Mesenteric fat pad (tissue), 1 donor: Measurements from ENCODE around the gene NTRK1. TPM values are rescaled to one million over a fixed set of nuclear protein-coding genes. Genes with fewer than 3 reads are reported as not detected.

Source experiments
- DNase-seq: peaks from one replicate; pipeline ENCODE4 v3.0.0-alpha.2; 2020; ENCODE audit warnings: low spot score
- long read RNA-seq: library from polyadenylated mRNA; unstranded; transcript quantifications from one replicate; pipeline ENCODE4 v2.0.0, GENCODE V29; 2020
- total RNA-seq: library from RNA; stranded (reverse); fragmentation: NEBNext Ultra II Directional; extraction: Animal tissue kit (Norgen Biotek cat#: 25700); gene quantifications from one replicate; pipeline ENCODE4 v1.2.1, GENCODE V29; 2021
- donor health status: DM: yes; HTN: yes; CAD: no.

NTRK1 gene
- total RNA-seq, result 1.8 TPM
- long read RNA-seq, partial matches to known transcripts, result 0 of 3 reads
- long read RNA-seq, other reads (novel, unspliced or antisense), result 3 of 3 reads

GRCh38 chr1:156860628-156861423, at the start of gene NTRK1:
NTRK1 (plus strand) TSS chr1:156860865; CDS start chr1:156860935, 70 bp downstream.
- DNase-seq, result no peak

DNA sequence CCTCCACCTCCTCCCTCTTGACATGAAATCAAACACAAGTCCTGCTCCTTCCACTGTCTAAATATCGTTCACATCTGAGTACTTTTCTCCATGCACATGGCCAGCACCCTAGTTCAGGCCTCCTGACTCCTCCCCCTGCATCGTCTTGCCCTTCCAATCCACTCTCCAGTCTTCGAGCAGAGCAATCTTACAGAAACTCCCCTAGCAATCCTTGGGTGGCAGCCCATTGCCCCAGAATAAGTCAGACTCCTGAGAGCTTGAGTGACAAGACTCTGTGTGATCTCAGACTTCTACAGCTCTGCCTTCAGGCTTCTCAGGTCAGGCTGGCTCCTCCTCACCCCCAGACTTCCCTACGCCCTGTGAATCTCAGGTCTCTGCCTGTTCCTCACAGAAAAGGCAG, 49.5 kb upstream of the NTRK1 start:
- DNase-seq, result no peak

- no peak for DNase-seq
Measured at GRCh38 chr1:156812293-156812990, 48.2 kb upstream of the NTRK1 start.

- DNase-seq, result no peak
Measured at GRCh38 chr1:156813298-156813697, 47.4 kb upstream of the NTRK1 start.

- peak; percentile 89 for DNase-seq
Measured at GRCh38 chr1:156813750-156814570, 46.7 kb upstream of the NTRK1 start.

DNA sequence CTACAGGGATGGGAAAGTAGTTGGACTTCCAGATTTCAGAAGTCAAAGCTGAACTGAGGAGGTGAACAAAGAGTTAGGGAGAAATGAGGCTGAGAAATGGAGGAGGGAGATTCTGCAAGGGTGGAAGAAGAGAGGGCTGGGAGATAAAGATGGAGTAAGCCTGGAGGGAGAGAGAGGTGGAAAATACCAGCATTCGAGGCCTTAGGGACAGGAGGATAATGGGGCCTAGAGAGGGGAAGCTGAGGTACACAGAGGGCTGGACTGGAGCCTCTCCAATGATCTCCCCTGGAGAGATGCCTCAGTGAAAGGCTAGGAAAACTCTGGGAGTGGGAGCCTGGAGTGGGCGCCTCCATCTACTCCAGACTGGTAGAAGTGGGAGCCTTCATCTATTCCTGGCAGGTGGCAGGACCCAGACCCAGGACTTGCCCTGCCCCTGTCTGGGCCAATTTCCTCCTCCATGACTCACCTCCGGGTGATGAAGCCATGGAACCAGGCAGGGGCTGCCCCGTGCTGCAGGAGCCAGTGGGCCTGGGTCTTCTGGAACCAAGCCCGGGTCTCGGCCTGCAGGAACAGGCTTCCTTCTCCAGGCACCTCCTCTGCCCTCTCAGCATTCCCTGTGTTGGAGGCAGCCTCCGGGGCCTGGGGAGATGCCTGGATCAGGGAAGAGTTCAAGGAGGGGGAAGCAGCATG, 45.9 kb upstream of the NTRK1 start:
- peak; percentile 71 for DNase-seq

DNA sequence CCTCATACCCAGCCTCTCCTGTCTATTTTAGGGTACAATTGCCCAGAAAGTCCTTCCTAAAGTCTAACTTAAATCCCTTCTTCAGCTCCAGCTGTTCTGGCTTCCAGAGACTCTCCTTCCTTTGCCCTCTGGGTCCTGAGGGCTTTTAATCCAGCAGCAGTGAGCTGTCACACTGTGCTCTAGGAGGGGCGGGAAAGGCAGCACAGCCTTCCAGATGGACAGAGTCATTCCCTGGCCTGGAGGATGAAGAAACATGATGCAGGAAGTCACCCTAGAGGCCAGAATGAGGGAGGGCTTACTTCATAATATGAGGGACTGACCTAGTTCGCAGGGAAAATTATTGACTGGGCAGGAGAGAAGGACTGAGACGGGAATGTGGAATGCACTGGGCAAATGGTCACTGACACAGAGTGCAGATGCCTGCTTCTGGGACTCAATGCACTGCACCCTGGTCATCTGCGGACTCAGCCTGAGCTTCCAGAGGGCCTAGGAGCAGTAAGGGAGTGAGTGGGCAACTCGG, 45.3 kb upstream of the NTRK1 start:
- DNase-seq, result peak; percentile 75

DNA sequence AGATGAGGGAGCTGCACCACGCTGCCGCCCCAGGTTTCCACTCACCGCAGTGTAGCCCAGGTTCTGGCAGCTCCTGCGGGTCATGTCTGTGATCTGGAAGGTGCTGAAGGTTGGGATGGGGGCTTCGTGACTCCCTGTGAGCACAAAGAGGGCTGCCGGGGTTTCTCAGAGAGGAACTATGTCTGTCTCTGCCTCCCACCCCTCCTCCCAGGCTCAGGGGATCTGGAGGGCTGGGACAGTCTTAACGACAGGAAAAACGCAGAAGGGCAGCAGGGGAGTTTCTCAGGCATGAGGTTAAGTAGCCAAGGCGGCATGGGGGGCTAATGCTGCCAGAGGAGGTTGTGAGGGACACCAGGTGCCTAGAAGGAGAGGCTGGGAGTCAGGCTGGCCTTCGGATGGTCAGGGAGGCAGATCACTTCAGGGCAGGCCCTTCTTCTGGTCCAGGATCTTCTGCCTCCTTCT, 44.7 kb upstream of the NTRK1 start:
- DNase-seq, result peak; percentile 74

- DNase-seq, result peak; percentile 86
Measured at GRCh38 chr1:156816561-156817328, 43.9 kb upstream of the NTRK1 start, which contains the start of gene SH2D2A. SH2D2A (minus strand) TSS chr1:156816848; CDS start chr1:156816708, 140 bp downstream.

DNA sequence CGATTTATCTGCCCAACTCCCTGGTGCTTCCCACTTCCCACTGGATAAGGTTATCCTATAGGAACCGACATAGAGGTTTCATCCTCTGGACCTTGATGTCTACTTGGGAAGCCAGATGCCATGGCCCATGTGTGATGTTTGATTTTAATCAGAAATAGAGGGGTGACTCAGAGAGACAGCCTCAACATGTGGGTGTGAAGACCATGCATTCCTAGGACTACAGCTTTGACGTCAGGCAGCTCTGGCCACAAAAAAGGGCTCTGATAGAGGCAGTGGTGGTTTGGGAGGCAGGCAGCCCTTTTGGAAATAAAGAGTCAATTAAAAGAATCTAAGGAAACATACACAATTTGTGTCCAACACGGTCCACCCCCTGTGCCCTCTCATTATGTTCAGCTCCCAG, 38.9 kb upstream of the NTRK1 start:
- no peak for DNase-seq

GRCh38 chr1:156822680-156823079, 38.0 kb upstream of the NTRK1 start:
- DNase-seq, result no peak

DNA sequence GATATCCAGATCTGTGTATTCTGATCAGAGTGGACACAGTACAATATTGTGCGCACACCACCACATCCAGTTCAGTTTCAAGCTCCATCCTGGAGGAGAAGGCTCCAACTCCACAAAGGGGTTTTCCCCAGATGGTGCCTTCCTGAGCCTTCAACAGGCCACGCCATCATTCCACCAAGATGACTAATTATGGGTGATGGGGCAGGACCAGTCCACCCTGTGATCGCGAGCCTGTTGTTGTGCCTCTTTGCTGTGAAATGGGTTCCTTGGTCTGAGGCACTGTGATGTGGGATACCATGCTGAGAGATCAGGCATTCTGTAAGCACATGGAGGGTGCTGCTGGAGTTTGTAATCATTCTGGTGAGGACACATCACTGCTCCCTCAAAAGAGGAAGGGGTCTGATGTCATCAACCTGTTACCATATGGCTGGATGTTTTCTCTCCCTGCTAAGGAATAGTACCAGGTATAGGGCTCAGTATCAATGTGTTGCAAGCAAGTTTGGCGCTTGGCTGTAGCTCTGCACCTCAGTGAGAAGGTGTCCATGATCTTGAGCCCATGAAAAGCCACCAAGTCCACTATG, 37.4 kb upstream of the NTRK1 start:
- DNase-seq, result no peak

- DNase-seq, result no peak
Measured at GRCh38 chr1:156826630-156827029, 34.0 kb upstream of the NTRK1 start.

- no peak for DNase-seq
Measured at GRCh38 chr1:156828400-156829124, 32.1 kb upstream of the NTRK1 start.

DNA sequence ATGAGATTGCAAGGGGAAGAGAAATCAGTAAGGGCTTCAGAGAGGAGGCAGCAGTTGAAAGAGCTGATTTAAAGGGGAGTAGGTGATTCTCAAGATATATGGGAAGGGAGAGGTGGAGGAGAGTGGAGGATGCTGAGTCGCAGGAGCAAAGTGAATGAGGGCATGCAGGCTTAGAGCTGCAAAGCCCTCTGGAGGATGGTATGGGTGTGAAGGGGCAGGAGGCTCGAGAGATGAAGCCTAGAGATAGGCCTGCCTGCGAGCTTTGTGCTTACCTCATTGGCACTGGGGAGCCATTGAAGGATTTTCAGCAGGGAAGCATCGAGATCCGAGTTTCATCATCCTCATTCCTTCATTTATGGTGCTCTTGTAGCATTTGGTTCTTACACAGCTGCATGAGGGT, 28.2 kb upstream of the NTRK1 start:
- no peak for DNase-seq

GRCh38 chr1:156833603-156834002, 27.1 kb upstream of the NTRK1 start:
- DNase-seq, result no peak

DNA sequence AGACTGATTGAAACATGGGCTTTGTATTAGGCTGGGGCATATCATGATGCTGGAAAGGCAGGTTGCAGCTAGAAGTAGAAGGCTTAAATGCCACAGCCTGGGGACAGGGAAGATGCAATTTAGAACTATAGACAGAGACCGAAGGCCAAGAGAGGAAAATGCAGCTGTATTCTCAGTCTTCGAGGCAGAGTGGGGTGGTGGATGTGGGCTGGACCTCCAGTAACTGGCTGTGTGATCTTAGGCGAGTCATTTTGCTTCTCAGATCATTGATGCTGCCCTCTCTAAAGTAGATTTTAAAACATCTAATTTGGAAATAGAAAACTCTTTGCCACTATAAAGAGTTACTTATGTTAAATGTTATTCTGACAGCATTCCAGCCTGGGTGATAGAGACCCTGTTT, 26.3 kb upstream of the NTRK1 start:
- no peak for DNase-seq

GRCh38 chr1:156836041-156836654, 24.5 kb upstream of the NTRK1 start:
- no peak for DNase-seq
